Fibroblast of pulmonary artery (primary cell): ENCODE measurements around the gene NQO1.

ENCODE experiments used
- DNase-seq: peaks from one replicate; pipeline ENCODE4 v3.0.0-alpha.2; 2010; ENCODE audit warnings: low read depth
- H3K4me3 ChIP-seq: replicated peaks from 2 replicates; pipeline ENCODE4 v1.5.1; 2011; ENCODE audit warnings: low read depth, mild to moderate bottlenecking, control low read depth, low read length, moderate library complexity
- CTCF ChIP-seq: IDR thresholded peaks from 2 replicates; pipeline ENCODE4 v1.5.1; 2011; ENCODE audit warnings: mild to moderate bottlenecking, control low read depth, low read length, inconsistent platforms; ENCODE audit errors: missing control alignments

Gene NQO1

GRCh38 chr16:69726313-69727060 is at the start of gene NQO1:
Gene NQO1 (minus strand): TSS chr16:69726560. CDS start chr16:69726439, 121 bp downstream.
- DNase-seq = peak; percentile 99
- TF ChIP-seq CTCF = no peak
- H3K4me3 ChIP-seq = peak within 1 kb of the TSS; percentile 75

- no peak for TF ChIP-seq CTCF
- no peak overlapping the region for H3K4me3 ChIP-seq
- no peak for DNase-seq
Observed at GRCh38 chr16:69775563-69775962, 49.2 kb upstream of the NQO1 start.

- no peak for TF ChIP-seq CTCF
- H3K4me3 ChIP-seq = no peak overlapping the region
- DNase-seq = no peak
Observed at GRCh38 chr16:69773260-69773947, 47.0 kb upstream of the NQO1 start.

GRCh38 chr16:69771651-69771967 is 45.2 kb upstream of the NQO1 start:
- no peak for TF ChIP-seq CTCF
- H3K4me3 ChIP-seq = no peak overlapping the region
- no peak for DNase-seq

GRCh38 chr16:69769404-69769803 is 43.0 kb upstream of the NQO1 start:
- no peak overlapping the region for H3K4me3 ChIP-seq
- no peak for TF ChIP-seq CTCF
- no peak for DNase-seq

GRCh38 chr16:69768666-69769065 is 42.3 kb upstream of the NQO1 start:
- TF ChIP-seq CTCF = no peak
- no peak for DNase-seq
- H3K4me3 ChIP-seq = no peak overlapping the region
